Measurements from ENCODE around the gene NPR1.
A peak's percentile ranks its signal among the peaks of the same experiment; 100 is the strongest.

NPR1 gene

GRCh38 chr1:153728305-153729066 is 50.0 kb downstream of the NPR1 start:
- H3K4me3 ChIP-seq (ENCODE audit: low read length), result peak overlapping the region; percentile 94
- no peak for DNase-seq (ENCODE audit: low read depth)
- no peak for TF ChIP-seq CTCF (conservative IDR thresholded peaks at IDR 0.05; ENCODE audit: low read depth, low read length)

- H3K4me3 ChIP-seq (ENCODE audit: low read length), result no peak overlapping the region
- TF ChIP-seq CTCF (conservative IDR thresholded peaks at IDR 0.05; ENCODE audit: low read depth, low read length), result no peak
- DNase-seq (ENCODE audit: low read depth), result no peak
Measured at GRCh38 chr1:153730468-153730988, 52.0 kb downstream of the NPR1 start.

- DNase-seq (ENCODE audit: low read depth), result no peak
- no peak for TF ChIP-seq CTCF (conservative IDR thresholded peaks at IDR 0.05; ENCODE audit: low read depth, low read length)
- H3K4me3 ChIP-seq (ENCODE audit: low read length), result no peak overlapping the region
Measured at GRCh38 chr1:153733970-153734369, 55.5 kb downstream of the NPR1 start.

- no peak overlapping the region for H3K4me3 ChIP-seq (ENCODE audit: low read length)
- TF ChIP-seq CTCF (conservative IDR thresholded peaks at IDR 0.05; ENCODE audit: low read depth, low read length), result no peak
- no peak for DNase-seq (ENCODE audit: low read depth)
Measured at GRCh38 chr1:153734396-153735089, 56.1 kb downstream of the NPR1 start.

GRCh38 chr1:153735090-153735420 is 56.6 kb downstream of the NPR1 start:
- H3K4me3 ChIP-seq (ENCODE audit: low read length), result no peak overlapping the region
- no peak for DNase-seq (ENCODE audit: low read depth)
- no peak for TF ChIP-seq CTCF (conservative IDR thresholded peaks at IDR 0.05; ENCODE audit: low read depth, low read length)

- DNase-seq (ENCODE audit: low read depth), result no peak
- no peak overlapping the region for H3K4me3 ChIP-seq (ENCODE audit: low read length)
- no peak for TF ChIP-seq CTCF (conservative IDR thresholded peaks at IDR 0.05; ENCODE audit: low read depth, low read length)
Measured at GRCh38 chr1:153741986-153742385, 63.5 kb downstream of the NPR1 start.
